B cell (primary cell): ENCODE measurements around the gene SPATA2. TPM values are rescaled to one million over a fixed set of nuclear protein-coding genes. Genes with fewer than 3 reads are reported as not detected.

ENCODE experiments used
- ATAC-seq: fragments of 200-7000 bp; cut with Tn5 transposase; one replicate; pipeline ENCODE4 v1.10.0; 2021; ENCODE audit warnings: low read depth, mild to moderate bottlenecking, moderate number of reproducible peaks, moderate library complexity
- CTCF ChIA-PET: fragments of 350-600 bp; sonication (Branson Sonifier 250); formaldehyde crosslinking; loops from one replicate; lab custom pipeline; 2021; ENCODE audit warnings: antibody characterized with exemption, inconsistent platforms; lab: Charles Lee
- POLR2A ChIA-PET: fragments of 350-600 bp; sonication (Branson Sonifier 250); formaldehyde crosslinking; loops from one replicate; lab custom pipeline; 2021; ENCODE audit warnings: antibody characterized with exemption; lab: Charles Lee
- DNase-seq: peaks from one replicate; pipeline ENCODE4 v3.0.0; 2013
- H2AFZ ChIP-seq: 2 replicates; pipeline ENCODE4 v1.6.1; 2012; ENCODE audit warnings: mild to moderate bottlenecking, low read depth, low read length; ENCODE audit not compliant: insufficient read depth, poor library complexity, severe bottlenecking
- H3K27ac ChIP-seq, 2 donors: 1 replicate in 1 of 2; 2 replicates in 1 of 2; pipeline ENCODE4 v1.5.1; 2012 to 2013; ENCODE audit warnings: low read length in 2 of 2, mild to moderate bottlenecking in 2 of 2, moderate library complexity in 1 of 2
- H3K27me3 ChIP-seq, 4 experiments: fragments of 200-600 bp in 1 of 4; sonication (generic) in 1 of 4; replicated peaks in 1 of 4; 1 replicate in 2 of 4; 2 replicates in 2 of 4; pipeline versions ENCODE4 v1.6.1 to v1.7.0; 2013 to 2016; ENCODE audit warnings: low read length in 3 of 4, mild to moderate bottlenecking in 2 of 4, mixed read lengths in 1 of 4, moderate library complexity in 1 of 4; ENCODE audit not compliant: insufficient read depth in 4 of 4, control insufficient read depth in 3 of 4; ENCODE audit errors: control extremely low read depth in 1 of 4
- H3K36me3 ChIP-seq, 2 experiments: replicated peaks in 1 of 2; 1 replicate in 1 of 2; 2 replicates in 1 of 2; pipeline versions ENCODE4 v1.6.1 to v1.7.1; 2013; ENCODE audit warnings: low read length in 1 of 2; ENCODE audit not compliant: insufficient read depth in 2 of 2, control insufficient read depth in 1 of 2; ENCODE audit errors: control extremely low read depth in 1 of 2, extremely low read depth in 1 of 2
- H3K4me1 ChIP-seq, 2 donors: fragments of 200-600 bp in 1 of 2; sonication (generic) in 1 of 2; 1 replicate in 1 of 2; 2 replicates in 1 of 2; pipeline versions ENCODE4 v1.5.1 to v1.6.1; 2013 to 2017; ENCODE audit warnings: low read length in 2 of 2; ENCODE audit not compliant: control insufficient read depth in 2 of 2, insufficient read depth in 2 of 2
- H3K4me2 ChIP-seq: replicated peaks from 2 replicates; pipeline ENCODE3; 2012; ENCODE audit warnings: mild to moderate bottlenecking, low read depth, low read length; ENCODE audit not compliant: poor library complexity, severe bottlenecking
- H3K4me3 ChIP-seq, 5 experiments: fragments of 200-600 bp in 1 of 5; sonication (generic) in 1 of 5; 1 replicate in 3 of 5; 2 replicates in 2 of 5; pipeline versions ENCODE4 v1.5.1 to v1.7.0; 2011 to 2016; ENCODE audit warnings: low read length in 4 of 5, mild to moderate bottlenecking in 4 of 5, low read depth in 2 of 5, control low read depth in 1 of 5, moderate library complexity in 1 of 5; ENCODE audit not compliant: insufficient read depth in 1 of 5; ENCODE audit errors: control extremely low read depth in 1 of 5, extremely low read depth in 1 of 5
- H3K79me2 ChIP-seq: fragments of 200-600 bp; sonication (generic); one replicate; pipeline ENCODE4 v1.6.0; 2016; ENCODE audit warnings: low read length; ENCODE audit not compliant: control insufficient read depth, insufficient read depth
- H3K9ac ChIP-seq: fragments of 200-600 bp; sonication (generic); 2 replicates; pipeline ENCODE4 v1.6.1; 2017; ENCODE audit warnings: mild to moderate bottlenecking, low read length, moderate library complexity
- H3K9me3 ChIP-seq, 3 donors: one replicate each; pipeline versions ENCODE4 v1.6.1 to v1.7.1; 2013; ENCODE audit warnings: low read length in 2 of 3; ENCODE audit not compliant: control insufficient read depth in 2 of 3, insufficient read depth in 1 of 3; ENCODE audit errors: control extremely low read depth in 1 of 3
- H4K20me1 ChIP-seq: 2 replicates; pipeline ENCODE4 v1.6.0; 2012; ENCODE audit warnings: mild to moderate bottlenecking, low read length; ENCODE audit not compliant: insufficient read depth, control insufficient read depth, poor library complexity, severe bottlenecking
- H3K27ac Mint-ChIP-seq: one replicate; pipeline ENCODE4 v1.8.0; 2021; ENCODE audit warnings: mixed read lengths
- H3K27me3 Mint-ChIP-seq: one replicate; pipeline ENCODE4 v1.8.0; 2021; ENCODE audit warnings: mixed read lengths
- H3K4me1 Mint-ChIP-seq: one replicate; pipeline ENCODE4 v1.8.0; 2021; ENCODE audit warnings: mixed read lengths
- H3K4me3 Mint-ChIP-seq: one replicate; pipeline ENCODE4 v1.8.0; 2021; ENCODE audit warnings: mixed read lengths
- H3K9me3 Mint-ChIP-seq: one replicate; pipeline ENCODE4 v1.8.0; 2022; ENCODE audit warnings: mixed read lengths; ENCODE audit not compliant: insufficient read depth
- EZH2 ChIP-seq: IDR thresholded peaks from 2 replicates; pipeline ENCODE4 v1.6.1; 2012; ENCODE audit warnings: borderline replicate concordance, low read depth, mild to moderate bottlenecking, moderate library complexity, low read length; ENCODE audit not compliant: insufficient read depth, poor library complexity, severe bottlenecking
- WGBS: methylation state at CpG from one replicate; pipeline ENCODE4 v1.1.5; 2013; ENCODE audit warnings: missing lambda C conversion rate; ENCODE audit not compliant: insufficient coverage; 5-methylcytosine and 5-hydroxymethylcytosine counted together
- intact Hi-C: fragments of 100-400 bp; cut with micrococcal nuclease; formaldehyde crosslinking; loops from one replicate; pipeline ENCODE4 v1.10.0; 2022
- polyA plus RNA-seq: library from polyadenylated mRNA; depleted of rRNA; stranded (reverse); fragments of >200 nt; gene quantifications from 2 replicates; pipeline ENCODE4 v1.2.3, GENCODE V29; 2012
- total RNA-seq, 2 donors: library from RNA; stranded (reverse); fragments of 120-200 nt in 1 of 2; gene quantifications; 1 replicate in 1 of 2; 2 replicates in 1 of 2; pipeline versions ENCODE4 v1.2.3 to v1.2.4, GENCODE V29; 2013 to 2022
- TF ChIP-seq, protein P1 (sequence below): fragments of 200-600 bp; IDR thresholded peaks from one replicate; pipeline ENCODE4 v1.8.0; 2022; ENCODE audit warnings: antibody characterized with exemption, mild to moderate bottlenecking

SPATA2 gene
- total and polyA plus RNA-seq, 2 donors (not counting 1 experiment from before 2014, with no cell fraction given) = 10.7 to 20.0 TPM

DNA sequence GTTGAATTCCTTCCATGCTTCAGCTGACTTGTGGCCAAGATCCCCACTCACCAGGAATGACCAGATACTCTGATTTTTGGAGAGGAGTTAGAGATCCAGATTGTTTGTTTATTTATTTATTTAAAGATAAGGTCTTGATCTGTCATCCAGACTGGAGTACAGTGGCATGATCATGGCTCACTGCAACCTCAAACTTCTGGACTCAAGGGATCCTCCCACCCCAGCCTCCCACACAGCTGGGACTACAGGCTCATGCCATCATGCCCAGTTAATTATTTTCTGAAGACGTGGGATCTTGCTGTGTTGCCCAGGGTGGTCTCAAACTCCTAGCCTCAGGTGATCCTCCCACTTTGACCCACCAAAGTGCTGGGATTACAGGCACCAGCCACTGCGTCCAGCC, 4.1 kb upstream of the SPATA2 start:
- no peak for TF ChIP-seq EZH2
- TF ChIP-seq, protein P1, sequence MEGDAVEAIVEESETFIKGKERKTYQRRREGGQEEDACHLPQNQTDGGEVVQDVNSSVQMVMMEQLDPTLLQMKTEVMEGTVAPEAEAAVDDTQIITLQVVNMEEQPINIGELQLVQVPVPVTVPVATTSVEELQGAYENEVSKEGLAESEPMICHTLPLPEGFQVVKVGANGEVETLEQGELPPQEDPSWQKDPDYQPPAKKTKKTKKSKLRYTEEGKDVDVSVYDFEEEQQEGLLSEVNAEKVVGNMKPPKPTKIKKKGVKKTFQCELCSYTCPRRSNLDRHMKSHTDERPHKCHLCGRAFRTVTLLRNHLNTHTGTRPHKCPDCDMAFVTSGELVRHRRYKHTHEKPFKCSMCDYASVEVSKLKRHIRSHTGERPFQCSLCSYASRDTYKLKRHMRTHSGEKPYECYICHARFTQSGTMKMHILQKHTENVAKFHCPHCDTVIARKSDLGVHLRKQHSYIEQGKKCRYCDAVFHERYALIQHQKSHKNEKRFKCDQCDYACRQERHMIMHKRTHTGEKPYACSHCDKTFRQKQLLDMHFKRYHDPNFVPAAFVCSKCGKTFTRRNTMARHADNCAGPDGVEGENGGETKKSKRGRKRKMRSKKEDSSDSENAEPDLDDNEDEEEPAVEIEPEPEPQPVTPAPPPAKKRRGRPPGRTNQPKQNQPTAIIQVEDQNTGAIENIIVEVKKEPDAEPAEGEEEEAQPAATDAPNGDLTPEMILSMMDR = no peak
- no peaks in the 10 kb centered on the region for H3K9me3 ChIP-seq
- Mint-ChIP-seq H3K27me3 (peaks cover 4% of the 10 kb centered on the region), H3K4me1 (peaks cover 15% of the 10 kb centered on the region), H3K4me3 (no peak overlapping the region), H3K27ac (no peak overlapping the region), H3K9me3 (no peaks in the 10 kb centered on the region)
- no peak overlapping the region for H3K9ac ChIP-seq
- H3K4me1 ChIP-seq = peaks cover 4 to 15% of the 10 kb centered on the region in 2 donors
- ATAC-seq (no peak), DNase-seq (no peak)
- no peak overlapping the region for H3K4me2 ChIP-seq
- no peaks in the 10 kb centered on the region for H3K36me3 ChIP-seq
- POLR2A ChIA-PET = interaction anchor here (0.6 kb wide), 1 partner anchor 39 kb away, joined by 4 read pairs; no protein-coding TSS in a partner anchor
- no peak overlapping the region for H3K4me3 ChIP-seq
- intact Hi-C loops = loop anchor here (5.0 to 10.0 kb wide), 2 partner anchors 205 to 997 kb away; partner anchors contain the start of genes ARFGEF2 and B4GALT5
- WGBS = 100% methylated on average over 1 of the region's 2 CpGs
- H4K20me1 ChIP-seq = peaks cover 4% of the 10 kb centered on the region
- peaks cover 22% of the 10 kb centered on the region for H3K79me2 ChIP-seq
- no peak overlapping the region for H3K27ac ChIP-seq
- CTCF ChIA-PET = no interaction called here
- peaks cover 0 to 4% (median 0%) of the 10 kb centered on the region in 4 experiments for H3K27me3 ChIP-seq
- H2AFZ ChIP-seq = no peak overlapping the region

DNA sequence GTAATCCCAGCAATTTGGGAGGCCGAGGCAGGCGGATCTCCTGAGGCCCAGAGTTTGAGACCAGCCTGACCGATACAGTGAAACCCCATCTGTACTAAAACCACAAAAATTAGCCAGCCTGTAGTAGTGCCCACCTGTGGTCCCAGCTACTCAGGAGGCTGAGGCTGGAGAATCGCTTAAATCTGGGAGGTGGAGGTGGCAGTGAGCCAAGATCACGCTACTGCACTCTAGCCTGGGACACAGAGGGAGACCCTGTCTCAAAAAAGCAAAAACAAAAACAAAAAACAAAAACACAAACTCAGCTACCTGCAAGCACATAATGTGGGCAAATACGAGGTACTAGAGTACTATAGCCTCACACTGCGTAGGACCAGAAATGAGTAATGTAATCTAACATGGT, 3.7 kb upstream of the SPATA2 start:
- POLR2A ChIA-PET = interaction anchor here (0.6 kb wide), 1 partner anchor 39 kb away, joined by 4 read pairs; no protein-coding TSS in a partner anchor
- CTCF ChIA-PET = no interaction called here
- peaks cover 8% of the 10 kb centered on the region for H4K20me1 ChIP-seq
- H3K36me3 ChIP-seq = no peaks in the 10 kb centered on the region
- H3K4me3 Mint-ChIP-seq = no peak overlapping the region
- H3K4me1 Mint-ChIP-seq = peaks cover 20% of the 10 kb centered on the region
- ATAC-seq (no peak), DNase-seq (no peak)
- H3K9me3 ChIP-seq = no peaks in the 10 kb centered on the region
- H3K27ac Mint-ChIP-seq = no peak overlapping the region
- TF ChIP-seq, protein P1 = no peak
- no peak for TF ChIP-seq EZH2
- H3K9ac ChIP-seq = no peak overlapping the region
- no peak overlapping the region for H2AFZ ChIP-seq
- H3K27me3 Mint-ChIP-seq = peaks cover under 1% of the 10 kb centered on the region
- H3K27ac ChIP-seq = no peak overlapping the region
- no CpG with 5 or more reads among the region's 7 CpGs for WGBS
- H3K4me3 ChIP-seq = no peak overlapping the region
- no peaks in the 10 kb centered on the region for H3K9me3 Mint-ChIP-seq
- intact Hi-C loops = loop anchor here (5.0 to 10.0 kb wide), 2 partner anchors 204 to 997 kb away; partner anchors contain the start of genes ARFGEF2 and B4GALT5
- H3K79me2 ChIP-seq = peaks cover 26% of the 10 kb centered on the region
- H3K4me2 ChIP-seq = no peak overlapping the region
- peaks cover 9 to 19% of the 10 kb centered on the region in 2 donors for H3K4me1 ChIP-seq
- peaks cover 0 to 4% (median 0%) of the 10 kb centered on the region in 4 experiments for H3K27me3 ChIP-seq
